Tibial nerve (tissue), 4 donors: ENCODE results near the gene JMJD6. TPM values are rescaled to one million over a fixed set of nuclear protein-coding genes. Genes with fewer than 3 reads are reported as not detected.
A peak's percentile ranks its signal among the peaks of the same experiment; 100 is the strongest.

Experiments
- DNase-seq, 2 donors: peaks; one replicate each; pipeline ENCODE4 v3.0.0-alpha.2; 2019; ENCODE audit warnings: low spot score in 2 of 2
- H3K27ac ChIP-seq, 4 donors: fragments of 200-600 bp; sonication (generic) in 3 of 4; one replicate each; pipeline ENCODE4 v1.5.1; 2017 to 2019; ENCODE audit warnings: mild to moderate bottlenecking in 1 of 4
- H3K27me3 ChIP-seq, 2 donors: fragments of 200-600 bp; sonication (generic) in 1 of 2; one replicate each; pipeline versions ENCODE4 v1.5.1 to v1.6.0; 2017 to 2019
- H3K36me3 ChIP-seq, 3 donors: fragments of 200-600 bp; sonication (generic); one replicate each; pipeline ENCODE4 v1.5.1; 2018 to 2019
- H3K4me1 ChIP-seq, 4 donors: fragments of 200-600 bp; sonication (generic) in 3 of 4; one replicate each; pipeline ENCODE4 v1.5.1; 2017 to 2019
- H3K4me3 ChIP-seq, 4 donors: fragments of 200-600 bp; sonication (generic) in 3 of 4; one replicate each; pipeline ENCODE4 v1.5.1; 2017 to 2019; ENCODE audit warnings: mild to moderate bottlenecking in 1 of 4, moderate library complexity in 1 of 4
- H3K9me3 ChIP-seq, 4 donors: fragments of 200-600 bp; sonication (generic) in 3 of 4; one replicate each; pipeline ENCODE4 v1.5.1; 2017 to 2019
- EP300 ChIP-seq, 2 donors: sonication (generic); formaldehyde crosslinking; IDR thresholded peaks; one replicate each; pipeline ENCODE4 v1.6.1; 2017; ENCODE audit warnings: antibody characterized with exemption in 2 of 2, mild to moderate bottlenecking in 1 of 2
- POLR2A ChIP-seq, 2 donors: fragments of 450-650 bp; IDR thresholded peaks; one replicate each; pipeline ENCODE4 v1.6.1; 2017; ENCODE audit warnings: antibody characterized with exemption in 2 of 2, mild to moderate bottlenecking in 2 of 2, moderate library complexity in 2 of 2
- WGBS, 2 donors: methylation state at CpG; one replicate each; pipeline ENCODE4 v1.1.5; 2018; 5-methylcytosine and 5-hydroxymethylcytosine counted together
- total RNA-seq, 4 donors: library from RNA; depleted of rRNA; stranded (reverse); fragments of >200 nt; gene quantifications; one replicate each; pipeline ENCODE4 v1.1.0, GENCODE V29; 2016
- TF ChIP-seq, protein P1 (sequence below), 5 experiments: fragments of 200-600 bp in 3 of 5; fragments of 450-650 bp in 2 of 5; sonication (generic) in 3 of 5; IDR thresholded peaks; one replicate each; pipeline ENCODE4 v1.5.1; 2016 to 2019; ENCODE audit warnings: antibody characterized with exemption in 5 of 5, mild to moderate bottlenecking in 3 of 5, moderate library complexity in 2 of 5

JMJD6 gene
- total RNA-seq, 4 donors from 2014 or later: 14.0 to 45.0 (median 34.2) TPM

DNA sequence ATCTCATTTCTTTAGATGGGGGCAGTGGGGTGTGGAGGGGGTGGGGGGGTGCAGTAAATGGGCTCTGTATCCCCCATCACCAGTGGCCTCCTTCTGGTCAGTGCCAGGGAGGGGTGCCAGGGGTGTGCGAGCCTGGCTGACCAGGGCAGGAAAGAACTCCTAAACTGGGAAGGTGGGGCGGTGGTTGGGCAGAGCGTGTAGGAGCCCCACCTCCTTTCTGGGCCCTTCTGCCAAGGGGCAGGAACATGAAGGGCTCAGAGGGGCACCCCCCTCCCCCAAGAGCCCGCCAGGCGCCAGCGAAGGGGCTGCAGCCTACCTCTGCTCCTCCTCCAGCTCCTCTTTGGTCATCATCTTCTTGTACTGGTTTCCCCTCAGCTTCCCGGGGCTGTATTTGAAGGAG lies 41.6 kb downstream of the JMJD6 start:
- no peaks in the 10 kb centered on the region for H3K27me3 ChIP-seq
- no peak for TF ChIP-seq POLR2A (IDR thresholded peaks at IDR 0.05)
- TF ChIP-seq, protein P1, sequence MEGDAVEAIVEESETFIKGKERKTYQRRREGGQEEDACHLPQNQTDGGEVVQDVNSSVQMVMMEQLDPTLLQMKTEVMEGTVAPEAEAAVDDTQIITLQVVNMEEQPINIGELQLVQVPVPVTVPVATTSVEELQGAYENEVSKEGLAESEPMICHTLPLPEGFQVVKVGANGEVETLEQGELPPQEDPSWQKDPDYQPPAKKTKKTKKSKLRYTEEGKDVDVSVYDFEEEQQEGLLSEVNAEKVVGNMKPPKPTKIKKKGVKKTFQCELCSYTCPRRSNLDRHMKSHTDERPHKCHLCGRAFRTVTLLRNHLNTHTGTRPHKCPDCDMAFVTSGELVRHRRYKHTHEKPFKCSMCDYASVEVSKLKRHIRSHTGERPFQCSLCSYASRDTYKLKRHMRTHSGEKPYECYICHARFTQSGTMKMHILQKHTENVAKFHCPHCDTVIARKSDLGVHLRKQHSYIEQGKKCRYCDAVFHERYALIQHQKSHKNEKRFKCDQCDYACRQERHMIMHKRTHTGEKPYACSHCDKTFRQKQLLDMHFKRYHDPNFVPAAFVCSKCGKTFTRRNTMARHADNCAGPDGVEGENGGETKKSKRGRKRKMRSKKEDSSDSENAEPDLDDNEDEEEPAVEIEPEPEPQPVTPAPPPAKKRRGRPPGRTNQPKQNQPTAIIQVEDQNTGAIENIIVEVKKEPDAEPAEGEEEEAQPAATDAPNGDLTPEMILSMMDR (IDR thresholded peaks at IDR 0.05): no peak
- no peak for TF ChIP-seq EP300 (IDR thresholded peaks at IDR 0.05)
- peak overlapping the region in 2 of 4 donors; percentile 6 to 55 for H3K27ac ChIP-seq
- 81 to 84% methylated on average over 6 of the region's 7 CpGs for WGBS, 2 donors
- DNase-seq: no peak
- H3K36me3 ChIP-seq: peaks cover 0 to 45% (median 0%) of the 10 kb centered on the region in 3 donors
- peaks cover 0 to 86% (median 27%) of the 10 kb centered on the region in 4 donors for H3K4me1 ChIP-seq
- no peak overlapping the region for H3K4me3 ChIP-seq
- H3K9me3 ChIP-seq: no peaks in the 10 kb centered on the region

GRCh38 chr17:76683921-76684745 lies 42.3 kb downstream of the JMJD6 start:
- Histone ChIP-seq H3K27ac (peak overlapping the region in 1 of 4 donors; percentile 4), H3K9me3 (no peaks in the 10 kb centered on the region), H3K36me3 (peaks cover 0 to 45% (median 0%) of the 10 kb centered on the region in 3 donors), H3K4me1 (peaks cover 0 to 81% (median 25%) of the 10 kb centered on the region in 4 donors), H3K27me3 (no peaks in the 10 kb centered on the region), H3K4me3 (no peak overlapping the region)
- TF ChIP-seq POLR2A (IDR thresholded peaks at IDR 0.05) (no peak), EP300 (IDR thresholded peaks at IDR 0.05) (no peak)
- TF ChIP-seq, protein P1 (IDR thresholded peaks at IDR 0.05): no peak
- WGBS, 2 donors: 80 to 85% methylated on average over 12 to 22 of the region's 25 CpGs
- no peak for DNase-seq

- WGBS, 2 donors: 66 to 76% methylated on average over 17 to 18 of the region's 18 CpGs
- H3K36me3 ChIP-seq: peaks cover 0 to 53% (median 0%) of the 10 kb centered on the region in 3 donors
- TF ChIP-seq POLR2A (IDR thresholded peaks at IDR 0.05) (no peak), EP300 (IDR thresholded peaks at IDR 0.05) (no peak)
- TF ChIP-seq, protein P1 (IDR thresholded peaks at IDR 0.05): no peak
- no peak for DNase-seq
- H3K27ac ChIP-seq: peak overlapping the region in 2 of 4 donors; percentile 68 to 69
- H3K9me3 ChIP-seq: no peaks in the 10 kb centered on the region
- H3K4me1 ChIP-seq: peaks cover 0 to 71% (median 18%) of the 10 kb centered on the region in 4 donors
- no peaks in the 10 kb centered on the region for H3K27me3 ChIP-seq
- H3K4me3 ChIP-seq: no peak overlapping the region
Observed at GRCh38 chr17:76683011-76683755, 43.2 kb downstream of the JMJD6 start.

DNA sequence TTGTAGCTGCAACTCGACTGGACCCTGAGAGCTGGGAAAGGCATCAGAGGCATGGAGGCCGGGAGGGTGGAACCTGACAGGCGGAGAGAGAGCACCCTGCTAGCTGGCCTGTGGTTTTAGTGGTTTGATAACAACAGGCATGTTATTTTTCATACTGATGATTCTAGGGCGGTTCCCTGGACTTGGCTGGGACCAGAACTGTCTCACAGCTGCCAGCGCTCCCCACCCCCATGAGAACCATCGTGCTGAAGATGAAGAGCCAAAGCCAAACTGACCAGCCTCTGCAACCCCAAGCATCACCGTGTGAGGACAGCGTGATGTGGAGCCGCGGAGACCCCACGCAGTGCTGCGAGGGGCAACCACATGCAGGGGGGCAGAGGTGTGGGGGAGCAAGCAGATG lies 44.1 kb downstream of the JMJD6 start:
- H3K36me3 ChIP-seq: peaks cover 0 to 62% (median 0%) of the 10 kb centered on the region in 3 donors
- no peaks in the 10 kb centered on the region for H3K27me3 ChIP-seq
- H3K9me3 ChIP-seq: no peaks in the 10 kb centered on the region
- no peak overlapping the region for H3K4me3 ChIP-seq
- TF ChIP-seq EP300 (IDR thresholded peaks at IDR 0.05): peak in 1 of 2 donors; percentile 8
- TF ChIP-seq, protein P1 (IDR thresholded peaks at IDR 0.05): no peak
- peak overlapping the region in 2 of 4 donors; percentile 68 to 69 for H3K27ac ChIP-seq
- 62 to 69% methylated on average over 12 of the region's 12 CpGs for WGBS, 2 donors
- H3K4me1 ChIP-seq: peaks cover 0 to 63% (median 12%) of the 10 kb centered on the region in 4 donors
- peak; percentile 43 to 54 for DNase-seq
